T follicular helper cell (primary cell): ENCODE measurements around the gene ARL10.
A peak's percentile ranks its signal among the peaks of the same experiment; 100 is the strongest.

Experiments
- DNase-seq: peaks from one replicate; pipeline ENCODE4 v3.0.0-alpha.2; 2020; ENCODE audit warnings: low read depth
- total RNA-seq, 2 experiments: gene quantifications; one replicate each; lab custom pipeline; 2026; lab: John Stamatoyannopoulos, UW

The ARL10 gene
- total RNA-seq: 5.6 to 10.8 reads per million in 2 experiments

- DNase-seq: peak; percentile 29
These were observed at the start of gene ARL10 for GRCh38 chr5:176365351-176366231. Gene ARL10 (plus strand): TSS chr5:176365487. CDS start chr5:176365564, 77 bp downstream.

- DNase-seq: no peak
These were observed 47.5 kb upstream of the ARL10 start for GRCh38 chr5:176317534-176318374.

GRCh38 chr5:176319827-176320554 is 45.3 kb upstream of the ARL10 start:
- no peak for DNase-seq

- DNase-seq: no peak
These were observed 44.7 kb upstream of the ARL10 start for GRCh38 chr5:176320577-176320976.

- DNase-seq: no peak
These were observed 31.1 kb upstream of the ARL10 start for GRCh38 chr5:176334031-176334770.

- no peak for DNase-seq
These were observed 27.4 kb upstream of the ARL10 start for GRCh38 chr5:176337913-176338312.

- no peak for DNase-seq
These were observed 26.0 kb upstream of the ARL10 start for GRCh38 chr5:176339304-176339703.

- no peak for DNase-seq
These were observed 23.7 kb upstream of the ARL10 start for GRCh38 chr5:176341325-176342157.

GRCh38 chr5:176342158-176342483 is 23.2 kb upstream of the ARL10 start:
- no peak for DNase-seq

- no peak for DNase-seq
These were observed 22.4 kb upstream of the ARL10 start for GRCh38 chr5:176342766-176343458.

- DNase-seq: no peak
These were observed 14.9 kb upstream of the ARL10 start for GRCh38 chr5:176350416-176350815.

- no peak for DNase-seq
These were observed 13.0 kb upstream of the ARL10 start for GRCh38 chr5:176352116-176352878.

GRCh38 chr5:176353533-176353932 is 11.8 kb upstream of the ARL10 start:
- no peak for DNase-seq

GRCh38 chr5:176355400-176356178 is 9.7 kb upstream of the ARL10 start:
- DNase-seq: no peak

GRCh38 chr5:176356179-176356566 is 9.1 kb upstream of the ARL10 start:
- DNase-seq: no peak

- no peak for DNase-seq
These were observed 5.6 kb upstream of the ARL10 start for GRCh38 chr5:176359658-176360057.

- no peak for DNase-seq
These were observed 4.3 kb upstream of the ARL10 start for GRCh38 chr5:176360894-176361436.
